HG03469 (cell line): ENCODE data around the gene OR9A2.

Experiments
- ATAC-seq: cut with Tn5 transposase; IDR thresholded peaks from one replicate; pipeline ENCODE4 v1.9.1; 2021; ENCODE audit warnings: mild to moderate bottlenecking, moderate library complexity, moderate number of reproducible peaks; ENCODE audit not compliant: unreplicated experiment

OR9A2 gene

DNA sequence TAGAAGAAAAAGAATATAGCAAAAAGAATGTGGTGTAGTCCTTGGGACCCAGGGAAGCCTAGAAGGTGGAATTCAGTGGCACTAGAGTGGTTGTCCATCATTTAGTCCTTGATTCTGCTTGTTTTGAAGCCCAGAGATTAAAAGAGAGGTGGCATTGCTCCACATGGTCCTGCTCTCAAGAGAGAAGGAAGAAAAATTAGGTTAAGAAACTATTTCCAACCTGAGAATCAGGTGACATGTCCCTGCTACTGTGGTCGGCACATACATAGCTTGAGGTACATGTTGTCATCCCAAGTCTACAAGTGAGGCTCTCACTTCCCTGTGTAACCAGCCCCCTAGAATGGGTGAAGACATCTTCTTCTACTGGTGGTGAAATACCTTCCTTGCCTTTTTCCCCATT, at the start of gene OR9A2:
Gene OR9A2 (minus strand): TSS at position 101 of the 400 bp plus-strand sequence. CDS start 0 bp downstream, at position 101.
- ATAC-seq = no peak

GRCh38 chr7:143074141-143074540, 47.2 kb upstream of the OR9A2 start:
- ATAC-seq = no peak

DNA sequence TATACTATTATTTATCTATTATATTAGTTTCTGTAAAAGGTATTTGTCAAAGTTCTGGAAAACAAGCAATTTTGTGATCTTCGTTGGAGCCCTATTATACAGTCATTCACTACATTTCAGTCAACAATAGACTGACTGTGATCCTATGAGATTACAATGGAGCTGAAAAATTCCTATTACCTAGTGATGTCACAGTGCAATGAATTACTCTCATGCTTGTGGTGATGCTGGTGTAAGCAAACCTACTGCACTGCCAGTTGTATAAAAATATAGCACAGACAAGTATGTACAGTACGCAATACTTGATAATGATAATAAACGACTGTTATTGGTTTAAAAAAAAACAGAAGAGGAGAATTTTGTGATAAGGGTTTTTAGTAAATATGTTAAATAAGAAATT, 46.6 kb upstream of the OR9A2 start:
- no peak for ATAC-seq

- no peak for ATAC-seq
Observed at GRCh38 chr7:143069912-143070500, 43.1 kb upstream of the OR9A2 start.

DNA sequence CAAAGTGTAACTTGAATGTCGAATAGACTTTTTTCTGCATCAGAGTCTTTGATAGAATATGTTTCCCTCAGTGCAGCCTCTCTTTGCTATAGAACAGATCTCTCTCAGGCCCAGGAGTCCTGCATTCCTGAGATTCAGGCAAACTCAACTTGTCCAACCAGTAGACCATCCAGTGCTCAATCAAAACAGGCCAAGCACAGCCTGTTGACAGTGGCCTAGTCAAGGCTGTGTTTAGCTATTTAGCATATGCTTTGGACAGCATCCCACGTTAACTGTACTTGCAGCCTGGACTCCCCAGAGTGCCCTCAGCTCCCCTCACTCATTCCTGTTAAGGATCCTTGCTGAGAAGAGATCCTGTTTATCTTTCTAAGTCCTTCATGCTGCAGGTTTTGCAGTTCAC, 41.5 kb upstream of the OR9A2 start:
- ATAC-seq = no peak

DNA sequence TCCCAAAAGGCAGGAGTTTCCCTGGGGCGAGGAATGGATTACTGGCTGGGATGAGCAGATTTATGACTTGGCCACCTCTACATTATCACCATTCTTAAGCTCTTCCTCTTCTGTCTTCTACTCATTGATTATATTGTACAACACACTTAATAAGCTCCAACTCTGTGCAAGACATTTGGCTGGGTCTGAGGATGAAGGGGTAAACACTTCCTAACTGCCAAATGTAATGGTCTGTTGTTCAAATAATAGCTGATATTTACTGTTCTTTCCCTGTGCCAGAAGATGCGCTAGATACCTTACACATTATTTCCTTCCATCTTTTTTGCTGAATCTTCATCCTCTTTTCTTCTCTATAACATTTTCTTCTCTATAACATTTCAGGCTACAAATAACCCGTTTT, 36.8 kb upstream of the OR9A2 start:
- no peak for ATAC-seq

- no peak for ATAC-seq
Observed at GRCh38 chr7:143055754-143056153, 28.8 kb upstream of the OR9A2 start.

GRCh38 chr7:143054621-143055020, 27.7 kb upstream of the OR9A2 start:
- ATAC-seq = no peak

- no peak for ATAC-seq
Observed at GRCh38 chr7:143052041-143052440, 25.1 kb upstream of the OR9A2 start, which contains the start of gene OR6V1. Gene OR6V1 (plus strand): TSS chr7:143052341. CDS start chr7:143052341, 0 bp downstream.

DNA sequence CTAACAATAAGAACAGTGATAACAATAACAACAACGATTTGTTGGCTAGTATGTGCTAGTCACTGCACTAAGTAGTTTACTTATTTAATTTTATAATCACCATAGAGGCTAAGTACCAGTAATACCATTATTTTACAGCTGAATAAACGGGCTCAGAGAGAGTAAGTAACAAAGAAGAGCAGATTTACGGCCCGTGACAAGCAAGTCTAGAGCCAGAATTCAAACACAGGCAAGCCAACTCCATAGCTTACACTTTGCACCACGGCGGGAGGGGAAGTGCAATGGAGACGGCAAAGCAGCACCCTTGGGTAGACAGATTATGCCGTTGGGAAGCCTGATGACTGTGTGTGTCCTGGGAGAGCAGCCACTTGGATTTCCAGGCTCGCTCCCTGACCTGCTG, 24.0 kb upstream of the OR9A2 start:
- ATAC-seq = no peak

DNA sequence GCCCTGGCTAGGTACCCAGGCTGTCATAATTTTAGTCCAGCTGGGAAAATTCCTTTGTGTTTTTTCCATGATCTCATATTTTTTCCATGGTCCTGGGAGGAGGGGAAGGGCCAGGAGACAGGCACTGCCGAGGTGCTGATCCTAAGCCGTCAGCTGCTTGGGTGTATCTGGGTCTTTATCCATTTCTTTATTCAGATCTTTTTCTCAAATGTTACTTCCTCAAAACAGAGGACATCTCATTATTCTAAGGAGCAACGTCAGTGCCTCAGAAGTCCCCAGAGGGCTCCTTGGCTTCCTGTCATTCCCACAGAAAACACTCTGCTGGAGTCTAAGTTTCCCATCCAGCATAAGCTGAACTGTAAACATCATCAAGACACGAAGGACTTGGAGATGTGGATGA, 22.4 kb upstream of the OR9A2 start:
- ATAC-seq = no peak

GRCh38 chr7:143048827-143049226, 21.9 kb upstream of the OR9A2 start:
- no peak for ATAC-seq

- no peak for ATAC-seq
Observed at GRCh38 chr7:143047326-143047725, 20.4 kb upstream of the OR9A2 start.

DNA sequence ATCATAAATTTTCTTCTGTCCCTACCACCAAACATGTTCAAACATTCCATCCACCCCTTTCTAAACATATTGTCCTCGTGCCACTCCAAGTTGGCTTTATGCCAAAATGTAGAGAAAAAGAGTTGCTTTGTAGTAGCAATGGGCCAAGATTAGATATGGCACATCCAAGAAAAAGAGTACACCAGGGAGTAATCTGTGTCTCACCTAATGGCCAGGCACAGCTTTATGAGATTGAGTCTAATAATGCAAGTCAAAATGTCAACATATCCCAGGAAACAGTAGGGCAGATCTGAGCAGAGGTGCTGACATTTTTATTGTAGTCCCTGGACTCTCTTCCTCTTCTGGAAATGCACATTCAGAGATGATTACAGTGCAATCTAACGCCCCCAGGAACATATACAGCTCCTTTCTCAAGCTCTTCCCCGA, 19.5 kb upstream of the OR9A2 start:
- ATAC-seq = no peak

GRCh38 chr7:143043391-143043790, 16.5 kb upstream of the OR9A2 start:
- ATAC-seq = no peak

DNA sequence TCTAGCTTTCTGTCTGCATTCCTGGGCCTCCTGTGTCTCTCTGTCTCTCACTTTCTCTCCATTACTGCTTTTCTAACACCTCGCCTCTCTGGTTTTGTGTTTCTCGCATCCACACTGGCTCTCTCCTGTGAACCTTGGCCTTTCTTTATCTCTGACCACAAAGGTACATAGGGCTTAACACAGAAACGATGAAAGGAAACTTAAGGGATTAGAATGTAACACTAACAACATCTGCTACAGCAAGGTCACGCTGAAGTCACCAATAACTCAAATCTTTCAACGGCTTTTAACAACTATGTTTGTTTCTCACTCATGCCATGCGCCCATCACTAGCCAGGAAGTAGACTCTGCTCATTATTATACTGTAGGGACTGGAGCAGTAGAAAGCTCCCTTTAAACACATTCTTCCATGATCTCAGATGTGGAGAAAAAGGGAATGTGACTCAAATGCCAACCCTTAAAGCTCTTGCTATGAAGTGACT, 15.9 kb upstream of the OR9A2 start:
- ATAC-seq = no peak

DNA sequence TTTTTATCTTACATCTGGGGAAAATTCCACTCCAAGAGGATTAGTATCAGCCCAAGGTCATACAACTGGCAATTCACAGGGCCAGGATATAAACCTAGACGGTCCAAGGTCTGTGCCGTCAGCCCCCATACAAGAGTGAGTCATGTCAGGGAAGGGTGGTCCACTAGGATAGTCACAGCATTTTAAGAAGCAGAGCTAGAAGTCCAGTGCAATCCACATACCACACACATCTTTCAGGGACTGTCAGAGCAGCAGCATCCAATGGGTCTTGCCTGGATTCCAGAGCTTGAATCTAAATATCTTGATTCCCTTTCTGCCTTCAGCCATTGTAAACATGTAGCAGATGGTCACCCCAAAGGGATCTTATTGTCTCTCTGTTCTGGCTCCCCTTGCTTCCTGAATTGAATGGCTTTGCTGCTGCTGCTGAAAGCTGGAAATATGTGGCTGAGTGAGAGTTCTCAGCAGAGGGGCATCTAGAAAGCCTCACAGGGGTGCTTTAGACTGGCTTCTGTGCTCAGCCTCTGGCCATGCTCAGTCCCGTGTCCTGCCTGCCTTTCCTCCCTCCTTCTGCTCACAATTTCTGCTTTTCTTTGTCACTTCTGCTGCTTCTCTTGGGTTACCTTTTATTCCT, 15.3 kb upstream of the OR9A2 start:
- ATAC-seq = no peak

- no peak for ATAC-seq
Observed at GRCh38 chr7:143041346-143041745, 14.4 kb upstream of the OR9A2 start.

- no peak for ATAC-seq
Observed at GRCh38 chr7:143040209-143040715, 13.3 kb upstream of the OR9A2 start.

DNA sequence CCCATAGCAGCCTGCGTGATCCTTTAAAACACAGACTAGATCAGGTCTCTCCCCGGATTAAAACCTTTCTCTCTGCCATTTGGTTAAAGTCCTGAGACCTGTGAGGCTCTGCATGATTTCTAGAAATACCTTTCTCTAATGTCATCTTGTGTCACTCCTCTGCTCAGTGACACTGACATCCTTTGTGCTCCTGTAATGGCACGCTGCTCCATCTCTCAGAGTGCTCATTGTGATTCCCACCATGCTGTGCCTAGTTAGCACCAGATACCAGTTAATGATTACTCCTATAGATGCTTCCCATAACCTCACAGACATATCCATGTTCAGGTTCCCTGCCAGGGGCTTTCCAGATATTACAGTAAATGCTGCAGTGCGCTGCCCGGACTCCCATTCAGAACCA, 11.7 kb upstream of the OR9A2 start:
- ATAC-seq = no peak

GRCh38 chr7:143027683-143028082, 751 bp upstream of the OR9A2 start:
- no peak for ATAC-seq

- ATAC-seq = no peak
Observed at GRCh38 chr7:143025371-143025770, 1.6 kb downstream of the OR9A2 start.
